VCaP (cell line): ENCODE data around the gene LCN10.

Source experiments
- H3K27ac ChIP-seq: fragments of 450-650 bp; 2 replicates; pipeline ENCODE4 v1.5.1; 2017
- TF ChIP-seq, protein P1 (sequence below): fragments of 450-650 bp; conservative IDR thresholded peaks from 2 replicates; pipeline ENCODE4 v1.5.1; 2017; ENCODE audit warnings: mild to moderate bottlenecking, moderate library complexity

Gene LCN10

DNA sequence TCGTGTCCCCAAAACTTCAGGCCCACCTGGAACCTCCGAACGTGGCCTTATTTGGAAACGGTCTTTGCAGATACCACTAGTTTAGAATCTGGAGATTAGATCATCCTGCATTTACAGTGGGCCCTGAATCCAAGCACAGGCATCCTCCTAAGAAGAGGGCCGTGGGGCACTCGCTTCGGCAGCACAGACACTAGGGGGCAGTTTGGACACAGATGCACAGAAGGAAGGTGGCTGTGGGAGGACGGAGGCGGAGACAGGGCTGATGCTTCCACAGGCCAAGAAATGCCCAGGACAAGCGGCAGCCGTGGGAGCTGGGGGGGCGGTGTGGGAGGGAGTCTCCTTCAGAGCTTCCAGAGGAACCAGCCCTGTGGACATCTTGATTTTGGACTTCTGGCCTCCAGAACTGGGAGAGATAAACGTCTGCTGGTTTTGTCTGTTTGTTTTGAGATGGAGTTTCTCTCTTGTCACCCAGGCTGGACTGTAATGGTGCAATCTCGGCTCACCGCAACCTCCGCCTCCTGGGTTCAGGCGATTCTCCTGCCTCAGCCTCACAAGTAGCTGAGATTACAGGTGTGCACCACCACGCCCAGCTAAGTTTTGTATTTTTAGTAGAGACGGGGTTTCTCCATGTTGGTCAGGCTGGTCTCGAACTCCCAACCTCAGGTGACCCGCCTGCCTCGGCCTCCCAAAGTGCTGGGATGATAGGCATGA, 18.2 kb upstream of the LCN10 start:
- H3K27ac ChIP-seq, result peak overlapping the region; percentile 20; the same call in 1 of the 2 replicates
- TF ChIP-seq, protein P1, sequence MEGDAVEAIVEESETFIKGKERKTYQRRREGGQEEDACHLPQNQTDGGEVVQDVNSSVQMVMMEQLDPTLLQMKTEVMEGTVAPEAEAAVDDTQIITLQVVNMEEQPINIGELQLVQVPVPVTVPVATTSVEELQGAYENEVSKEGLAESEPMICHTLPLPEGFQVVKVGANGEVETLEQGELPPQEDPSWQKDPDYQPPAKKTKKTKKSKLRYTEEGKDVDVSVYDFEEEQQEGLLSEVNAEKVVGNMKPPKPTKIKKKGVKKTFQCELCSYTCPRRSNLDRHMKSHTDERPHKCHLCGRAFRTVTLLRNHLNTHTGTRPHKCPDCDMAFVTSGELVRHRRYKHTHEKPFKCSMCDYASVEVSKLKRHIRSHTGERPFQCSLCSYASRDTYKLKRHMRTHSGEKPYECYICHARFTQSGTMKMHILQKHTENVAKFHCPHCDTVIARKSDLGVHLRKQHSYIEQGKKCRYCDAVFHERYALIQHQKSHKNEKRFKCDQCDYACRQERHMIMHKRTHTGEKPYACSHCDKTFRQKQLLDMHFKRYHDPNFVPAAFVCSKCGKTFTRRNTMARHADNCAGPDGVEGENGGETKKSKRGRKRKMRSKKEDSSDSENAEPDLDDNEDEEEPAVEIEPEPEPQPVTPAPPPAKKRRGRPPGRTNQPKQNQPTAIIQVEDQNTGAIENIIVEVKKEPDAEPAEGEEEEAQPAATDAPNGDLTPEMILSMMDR, result peak; percentile 89

DNA sequence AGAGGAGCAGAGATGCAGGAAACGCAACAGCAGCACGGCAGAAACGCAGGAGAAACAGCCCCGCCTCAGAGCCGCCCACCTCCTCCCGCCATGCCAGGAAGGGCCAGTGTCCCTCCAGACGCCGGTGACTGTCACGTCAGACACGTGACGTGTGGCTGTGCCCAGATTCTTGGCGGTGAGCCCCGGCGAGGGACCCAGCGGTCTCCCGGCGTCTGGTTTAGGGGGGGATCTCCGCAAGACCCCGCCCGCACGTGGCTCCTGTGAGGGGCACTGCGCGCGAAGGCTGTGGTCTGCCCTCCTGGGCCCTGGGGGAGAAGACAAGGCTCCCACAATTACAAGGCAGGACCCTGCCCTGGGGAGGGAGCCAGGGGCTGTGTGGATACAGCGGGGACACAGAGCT, 17.7 kb upstream of the LCN10 start:
- peak overlapping the region; percentile 20; the same call in 1 of the 2 replicates for H3K27ac ChIP-seq
- TF ChIP-seq, protein P1, result no peak

GRCh38 chr9:136759436-136760325, 16.9 kb upstream of the LCN10 start:
- no peak overlapping the region for H3K27ac ChIP-seq
- TF ChIP-seq, protein P1, result no peak

- TF ChIP-seq, protein P1, result no peak
- H3K27ac ChIP-seq, result no peak overlapping the region
Observed at GRCh38 chr9:136759001-136759400, 16.3 kb upstream of the LCN10 start.

DNA sequence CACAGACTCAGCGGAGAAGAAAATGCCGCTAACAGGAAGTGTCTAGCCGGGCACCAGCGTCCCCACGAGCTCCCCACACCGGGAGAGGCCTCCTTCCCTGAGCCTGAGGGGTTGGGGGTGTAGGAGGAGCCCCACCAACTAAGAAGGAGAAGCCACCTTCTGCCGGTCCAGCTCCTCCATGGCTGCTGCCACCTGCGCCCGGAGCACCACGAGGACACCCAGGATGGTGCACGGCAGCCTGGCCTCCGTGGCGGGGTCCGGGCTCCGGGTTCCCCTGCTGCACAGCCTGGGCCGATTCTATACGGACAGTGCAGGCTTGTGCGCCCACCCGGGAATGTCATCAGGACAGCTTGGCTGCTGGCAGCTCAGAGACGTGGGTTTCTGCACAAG, 15.0 kb upstream of the LCN10 start:
- TF ChIP-seq, protein P1, result no peak
- H3K27ac ChIP-seq, result no peak overlapping the region

DNA sequence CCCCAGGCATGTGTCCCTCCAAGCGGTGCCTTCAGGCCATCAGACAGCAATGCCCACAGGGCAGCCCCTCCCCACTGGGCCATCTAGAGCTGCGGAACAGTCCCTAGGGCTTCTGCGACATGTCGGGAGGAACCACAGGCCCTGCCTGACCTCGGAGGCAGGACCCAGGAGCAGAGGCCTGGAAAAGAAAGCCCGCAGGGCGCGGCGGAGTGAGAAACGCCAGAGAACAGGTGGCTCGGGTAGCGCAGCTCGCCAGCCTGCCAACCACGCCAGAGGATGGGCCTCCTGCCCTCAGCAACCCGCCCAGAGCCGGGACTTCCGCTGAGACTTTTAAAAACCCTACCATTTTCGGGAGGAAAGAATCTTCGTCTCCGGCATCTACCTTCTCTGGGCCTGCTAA, 14.6 kb upstream of the LCN10 start:
- no peak overlapping the region for H3K27ac ChIP-seq
- TF ChIP-seq, protein P1, result no peak

DNA sequence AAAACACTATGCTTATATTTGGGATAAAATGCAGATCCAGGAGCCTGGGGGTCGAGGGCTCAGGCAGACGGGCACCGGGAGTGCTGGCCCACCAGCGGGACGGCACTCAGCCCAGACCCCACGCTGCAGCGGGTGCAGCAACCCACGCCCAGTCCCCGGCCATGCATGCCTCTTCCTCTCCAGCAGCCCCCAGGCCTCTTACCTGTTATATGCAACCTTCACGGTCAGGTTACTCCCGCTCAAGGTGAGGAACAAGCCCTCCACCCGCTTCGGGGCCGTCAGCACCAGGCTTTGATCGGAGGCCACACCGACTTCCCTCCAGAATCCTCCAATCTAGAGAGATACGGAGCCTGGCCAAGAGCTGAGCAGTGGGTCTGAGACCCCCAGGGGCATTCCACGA, 14.1 kb upstream of the LCN10 start:
- no peak overlapping the region for H3K27ac ChIP-seq

More for the DNA sequence above, 14.1 kb upstream of the LCN10 start:
- TF ChIP-seq, protein P1, result no peak
